GM12874 (cell line): ENCODE data around the gene NUP153.

ENCODE experiments used
- CTCF ChIP-seq: IDR thresholded peaks from 2 replicates; pipeline ENCODE4 v1.5.1; 2011; ENCODE audit warnings: low read depth, mild to moderate bottlenecking, control low read depth, low read length, moderate library complexity; ENCODE audit not compliant: insufficient read depth

Gene NUP153

GRCh38 chr6:17730078-17730704 is 23.5 kb upstream of the NUP153 start:
- no peak for TF ChIP-seq CTCF

- TF ChIP-seq CTCF = no peak
Measured at GRCh38 chr6:17729223-17730077, 22.7 kb upstream of the NUP153 start.

DNA sequence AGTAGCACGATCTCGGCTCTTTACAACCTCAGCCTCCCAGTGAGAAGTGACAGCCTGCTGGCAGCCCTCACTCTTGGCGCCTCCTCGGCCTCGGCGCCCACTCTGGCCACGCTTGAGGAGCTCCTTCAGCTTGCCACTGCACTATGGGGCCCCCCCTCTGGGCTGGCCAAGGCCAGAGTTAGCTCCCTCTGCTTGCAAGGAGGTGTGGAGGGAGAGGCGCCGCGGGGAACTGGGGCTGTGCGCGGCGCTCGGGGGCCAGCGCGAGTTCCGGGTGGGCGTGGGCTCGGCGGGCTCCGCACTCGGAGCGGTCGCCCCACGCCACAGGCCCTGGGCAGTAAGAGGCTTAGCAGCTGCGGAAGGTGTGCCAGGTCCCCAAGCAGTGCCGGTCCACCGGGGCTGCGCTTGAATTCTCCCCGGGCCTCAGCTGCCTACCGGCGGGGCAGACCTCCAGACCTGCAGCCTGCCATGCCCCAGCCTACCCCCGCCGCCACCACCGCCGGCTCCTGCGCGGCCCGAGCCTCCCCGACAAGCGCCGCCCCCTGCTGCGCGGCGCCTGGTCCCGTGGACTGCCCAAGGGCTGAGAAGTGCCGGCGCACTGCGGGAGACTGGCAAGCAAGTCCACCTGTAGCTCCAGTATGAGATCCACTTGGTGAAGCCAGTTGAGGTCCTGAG is 22.0 kb upstream of the NUP153 start:
- no peak for TF ChIP-seq CTCF

DNA sequence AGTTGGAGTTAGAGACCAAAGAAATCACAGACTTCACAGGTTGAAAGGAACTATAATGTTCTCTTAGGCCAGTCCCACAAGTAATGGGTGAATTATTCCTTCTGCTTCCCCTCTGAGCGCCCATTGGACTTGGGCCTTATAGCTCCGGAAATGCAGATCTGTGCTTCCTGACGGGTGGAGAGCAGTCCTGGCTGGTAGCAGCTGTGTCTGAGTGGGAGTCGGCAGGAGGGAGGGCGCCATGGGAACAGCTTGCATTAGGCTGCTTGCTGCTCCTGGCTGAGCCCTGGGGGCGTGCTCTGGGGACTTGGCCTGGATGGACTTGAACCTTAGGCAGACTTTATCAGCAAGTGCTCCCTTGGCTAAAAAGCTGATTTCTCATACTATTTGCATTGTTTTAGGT is 18.4 kb upstream of the NUP153 start:
- TF ChIP-seq CTCF = no peak

DNA sequence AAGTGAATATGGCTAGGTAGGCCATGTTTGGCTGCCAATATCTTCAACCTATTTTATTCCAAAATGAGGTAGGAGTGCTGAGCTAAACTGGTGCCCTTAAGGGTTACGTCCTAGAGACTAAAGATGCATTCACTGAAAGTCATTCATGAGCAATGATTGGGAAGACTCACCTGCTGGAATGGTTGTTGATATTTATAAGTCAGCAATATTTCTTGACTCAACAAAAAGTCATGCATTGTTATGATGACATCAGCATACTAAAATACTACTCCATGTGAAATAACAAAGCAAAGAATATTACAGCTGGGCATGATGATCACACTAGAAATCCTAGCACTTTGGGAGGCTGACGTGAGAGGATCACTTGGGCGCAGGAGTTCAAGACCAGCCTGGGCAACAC is 17.6 kb upstream of the NUP153 start:
- TF ChIP-seq CTCF = no peak

GRCh38 chr6:17721671-17722070 is 14.9 kb upstream of the NUP153 start:
- TF ChIP-seq CTCF = no peak

DNA sequence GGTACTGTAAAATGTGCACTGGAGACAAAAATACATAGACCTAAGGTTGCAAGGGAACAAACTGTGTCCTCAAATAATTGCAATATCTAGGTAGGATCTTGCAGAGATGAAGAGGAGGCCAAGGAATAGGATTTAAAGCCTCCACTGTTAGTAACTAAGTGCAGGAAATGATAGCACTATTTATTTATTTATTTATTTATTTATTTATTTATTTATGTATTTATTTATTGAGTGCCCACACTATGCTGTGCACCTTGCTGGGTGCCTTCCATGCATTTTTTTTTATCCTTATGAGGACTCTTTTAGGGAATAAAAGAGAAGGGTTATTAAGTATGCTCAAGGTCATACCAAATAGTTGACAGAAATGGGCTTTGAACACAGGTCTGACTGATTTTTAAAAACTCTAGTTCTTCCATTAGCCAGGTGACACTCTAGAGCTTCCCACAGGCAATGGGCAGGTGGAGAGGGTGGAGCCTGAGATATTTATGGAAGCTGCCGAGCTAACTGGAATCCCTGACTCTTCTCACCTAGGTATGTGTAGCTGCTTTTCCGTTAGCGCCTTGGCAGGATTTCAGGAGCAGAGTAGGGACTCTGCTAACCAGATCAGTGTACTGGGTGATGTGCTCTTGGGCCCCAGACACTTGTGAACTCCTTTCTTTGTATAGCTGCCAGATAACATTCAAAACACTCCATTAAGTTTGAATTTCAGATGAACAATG is 12.8 kb upstream of the NUP153 start:
- no peak for TF ChIP-seq CTCF
